ENCODE results near the gene NT5DC1.

Gene NT5DC1

GRCh38 chr6:116214681-116215080, 114.0 kb downstream of the NT5DC1 start:
- H3K9me3 ChIP-seq (ENCODE audit: control insufficient read depth, insufficient read depth, low read length): no peaks in the 10 kb centered on the region
- no peak overlapping the region for H3K4me3 ChIP-seq (ENCODE audit: low read depth, low read length)
- H3K36me3 ChIP-seq (ENCODE audit: control insufficient read depth, insufficient read depth, low read length): no peaks in the 10 kb centered on the region
- no peaks in the 10 kb centered on the region for H3K4me1 ChIP-seq (ENCODE audit: control insufficient read depth, insufficient read depth, low read length)
- H3K9ac ChIP-seq (ENCODE audit: low read depth, low read length): no peak overlapping the region
- H3K27me3 ChIP-seq (ENCODE audit: control insufficient read depth, insufficient read depth, low read length): no peaks in the 10 kb centered on the region
- no peak overlapping the region for H3K27ac ChIP-seq (ENCODE audit: low read depth, low read length)

GRCh38 chr6:116215414-116215813, 114.8 kb downstream of the NT5DC1 start:
- H3K27ac ChIP-seq (ENCODE audit: low read depth, low read length): no peak overlapping the region
- no peaks in the 10 kb centered on the region for H3K9me3 ChIP-seq (ENCODE audit: control insufficient read depth, insufficient read depth, low read length)
- H3K36me3 ChIP-seq (ENCODE audit: control insufficient read depth, insufficient read depth, low read length): no peaks in the 10 kb centered on the region
- H3K4me3 ChIP-seq (ENCODE audit: low read depth, low read length): no peak overlapping the region
- no peaks in the 10 kb centered on the region for H3K4me1 ChIP-seq (ENCODE audit: control insufficient read depth, insufficient read depth, low read length)
- H3K9ac ChIP-seq (ENCODE audit: low read depth, low read length): no peak overlapping the region
- H3K27me3 ChIP-seq (ENCODE audit: control insufficient read depth, insufficient read depth, low read length): no peaks in the 10 kb centered on the region

- Histone ChIP-seq H3K27ac (ENCODE audit: low read depth, low read length) (no peak overlapping the region), H3K9me3 (ENCODE audit: control insufficient read depth, insufficient read depth, low read length) (no peaks in the 10 kb centered on the region), H3K36me3 (ENCODE audit: control insufficient read depth, insufficient read depth, low read length) (peaks cover 4% of the 10 kb centered on the region; the same call in 1 of the 2 replicates), H3K27me3 (ENCODE audit: control insufficient read depth, insufficient read depth, low read length) (no peaks in the 10 kb centered on the region), H3K4me3 (ENCODE audit: low read depth, low read length) (no peak overlapping the region), H3K4me1 (ENCODE audit: control insufficient read depth, insufficient read depth, low read length) (no peaks in the 10 kb centered on the region), H3K9ac (ENCODE audit: low read depth, low read length) (no peak overlapping the region)
These were observed 116.4 kb downstream of the NT5DC1 start for GRCh38 chr6:116217069-116217468.

- H3K9me3 ChIP-seq (ENCODE audit: control insufficient read depth, insufficient read depth, low read length): no peaks in the 10 kb centered on the region
- no peak overlapping the region for H3K9ac ChIP-seq (ENCODE audit: low read depth, low read length)
These were observed 117.5 kb downstream of the NT5DC1 start for GRCh38 chr6:116218172-116218633.

GRCh38 chr6:116218866-116219265, 118.2 kb downstream of the NT5DC1 start:
- H3K4me3 ChIP-seq (ENCODE audit: low read depth, low read length): no peak overlapping the region
- H3K4me1 ChIP-seq (ENCODE audit: control insufficient read depth, insufficient read depth, low read length): peaks cover 10% of the 10 kb centered on the region
- H3K9ac ChIP-seq (ENCODE audit: low read depth, low read length): no peak overlapping the region
- peaks cover 7% of the 10 kb centered on the region for H3K36me3 ChIP-seq (ENCODE audit: control insufficient read depth, insufficient read depth, low read length)
- H3K9me3 ChIP-seq (ENCODE audit: control insufficient read depth, insufficient read depth, low read length): no peaks in the 10 kb centered on the region
- H3K27ac ChIP-seq (ENCODE audit: low read depth, low read length): no peak overlapping the region
- H3K27me3 ChIP-seq (ENCODE audit: control insufficient read depth, insufficient read depth, low read length): no peaks in the 10 kb centered on the region

More at GRCh38 chr6:116218172-116218633, 117.5 kb downstream of the NT5DC1 start:
- H3K4me1 ChIP-seq (ENCODE audit: control insufficient read depth, insufficient read depth, low read length): peaks cover 6% of the 10 kb centered on the region
- no peak overlapping the region for H3K27ac ChIP-seq (ENCODE audit: low read depth, low read length)
- no peaks in the 10 kb centered on the region for H3K27me3 ChIP-seq (ENCODE audit: control insufficient read depth, insufficient read depth, low read length)
- H3K4me3 ChIP-seq (ENCODE audit: low read depth, low read length): no peak overlapping the region
- peaks cover 4% of the 10 kb centered on the region; the same call in 1 of the 2 replicates for H3K36me3 ChIP-seq (ENCODE audit: control insufficient read depth, insufficient read depth, low read length)

GRCh38 chr6:116221067-116221466, 120.4 kb downstream of the NT5DC1 start:
- peaks cover 10% of the 10 kb centered on the region for H3K4me1 ChIP-seq (ENCODE audit: control insufficient read depth, insufficient read depth, low read length)
- H3K27ac ChIP-seq (ENCODE audit: low read depth, low read length): no peak overlapping the region
- no peak overlapping the region for H3K4me3 ChIP-seq (ENCODE audit: low read depth, low read length)
- H3K27me3 ChIP-seq (ENCODE audit: control insufficient read depth, insufficient read depth, low read length): no peaks in the 10 kb centered on the region
- H3K36me3 ChIP-seq (ENCODE audit: control insufficient read depth, insufficient read depth, low read length): peaks cover 13% of the 10 kb centered on the region
- no peak overlapping the region for H3K9ac ChIP-seq (ENCODE audit: low read depth, low read length)
- no peaks in the 10 kb centered on the region for H3K9me3 ChIP-seq (ENCODE audit: control insufficient read depth, insufficient read depth, low read length)

- Histone ChIP-seq H3K36me3 (ENCODE audit: control insufficient read depth, insufficient read depth, low read length) (peaks cover 13% of the 10 kb centered on the region), H3K4me1 (ENCODE audit: control insufficient read depth, insufficient read depth, low read length) (peaks cover 10% of the 10 kb centered on the region), H3K9me3 (ENCODE audit: control insufficient read depth, insufficient read depth, low read length) (no peaks in the 10 kb centered on the region), H3K27ac (ENCODE audit: low read depth, low read length) (no peak overlapping the region), H3K4me3 (ENCODE audit: low read depth, low read length) (no peak overlapping the region), H3K27me3 (ENCODE audit: control insufficient read depth, insufficient read depth, low read length) (no peaks in the 10 kb centered on the region), H3K9ac (ENCODE audit: low read depth, low read length) (no peak overlapping the region)
These were observed 121.3 kb downstream of the NT5DC1 start for GRCh38 chr6:116221911-116222310.

- H3K9me3 ChIP-seq (ENCODE audit: control insufficient read depth, insufficient read depth, low read length): no peaks in the 10 kb centered on the region
- H3K27ac ChIP-seq (ENCODE audit: low read depth, low read length): peak overlapping the region; percentile 53
- peaks cover 10% of the 10 kb centered on the region for H3K4me1 ChIP-seq (ENCODE audit: control insufficient read depth, insufficient read depth, low read length)
- H3K36me3 ChIP-seq (ENCODE audit: control insufficient read depth, insufficient read depth, low read length): peaks cover 13% of the 10 kb centered on the region
- H3K4me3 ChIP-seq (ENCODE audit: low read depth, low read length): no peak overlapping the region
- no peaks in the 10 kb centered on the region for H3K27me3 ChIP-seq (ENCODE audit: control insufficient read depth, insufficient read depth, low read length)
- H3K9ac ChIP-seq (ENCODE audit: low read depth, low read length): no peak overlapping the region
These were observed 122.7 kb downstream of the NT5DC1 start for GRCh38 chr6:116223355-116223754.

- no peak overlapping the region for H3K27ac ChIP-seq (ENCODE audit: low read depth, low read length)
- H3K9ac ChIP-seq (ENCODE audit: low read depth, low read length): no peak overlapping the region
- 0 out of 2 replicates have a peak, but pooled peaks cover 1% of the 10 kb centered on the region for H3K36me3 ChIP-seq (ENCODE audit: control insufficient read depth, insufficient read depth, low read length)
- H3K9me3 ChIP-seq (ENCODE audit: control insufficient read depth, insufficient read depth, low read length): no peaks in the 10 kb centered on the region
- no peaks in the 10 kb centered on the region for H3K4me1 ChIP-seq (ENCODE audit: control insufficient read depth, insufficient read depth, low read length)
- H3K4me3 ChIP-seq (ENCODE audit: low read depth, low read length): peak overlapping the region; percentile 23; the same call in 1 of the 2 replicates
- H3K27me3 ChIP-seq (ENCODE audit: control insufficient read depth, insufficient read depth, low read length): no peaks in the 10 kb centered on the region
These were observed 128.7 kb downstream of the NT5DC1 start for GRCh38 chr6:116229287-116229913.

- no peak overlapping the region for H3K4me3 ChIP-seq (ENCODE audit: low read depth, low read length)
These were observed 134.0 kb downstream of the NT5DC1 start for GRCh38 chr6:116234689-116235088.

GRCh38 chr6:116238083-116238482, 137.4 kb downstream of the NT5DC1 start:
- Histone ChIP-seq H3K27ac (ENCODE audit: low read depth, low read length) (no peak overlapping the region), H3K9ac (ENCODE audit: low read depth, low read length) (no peak overlapping the region), H3K9me3 (ENCODE audit: control insufficient read depth, insufficient read depth, low read length) (no peaks in the 10 kb centered on the region), H3K27me3 (ENCODE audit: control insufficient read depth, insufficient read depth, low read length) (no peaks in the 10 kb centered on the region), H3K4me3 (ENCODE audit: low read depth, low read length) (no peak overlapping the region), H3K36me3 (ENCODE audit: control insufficient read depth, insufficient read depth, low read length) (peaks cover 31% of the 10 kb centered on the region), H3K4me1 (ENCODE audit: control insufficient read depth, insufficient read depth, low read length) (no peaks in the 10 kb centered on the region)

More at GRCh38 chr6:116234689-116235088, 134.0 kb downstream of the NT5DC1 start:
- no peaks in the 10 kb centered on the region for H3K27me3 ChIP-seq (ENCODE audit: control insufficient read depth, insufficient read depth, low read length)
- H3K9ac ChIP-seq (ENCODE audit: low read depth, low read length): no peak overlapping the region
- no peaks in the 10 kb centered on the region for H3K4me1 ChIP-seq (ENCODE audit: control insufficient read depth, insufficient read depth, low read length)
- no peak overlapping the region for H3K27ac ChIP-seq (ENCODE audit: low read depth, low read length)
- peaks cover 24% of the 10 kb centered on the region for H3K36me3 ChIP-seq (ENCODE audit: control insufficient read depth, insufficient read depth, low read length)
- no peaks in the 10 kb centered on the region for H3K9me3 ChIP-seq (ENCODE audit: control insufficient read depth, insufficient read depth, low read length)

Data from HUES48 (cell line).